ENCODE results near the gene TRPT1. TPM values are rescaled to one million over a fixed set of nuclear protein-coding genes. Genes with fewer than 3 reads are reported as not detected.
A peak's percentile ranks its signal among the peaks of the same experiment; 100 is the strongest.

Gene TRPT1
- total RNA-seq, 1 donor from 2014 or later = 29.4 TPM

DNA sequence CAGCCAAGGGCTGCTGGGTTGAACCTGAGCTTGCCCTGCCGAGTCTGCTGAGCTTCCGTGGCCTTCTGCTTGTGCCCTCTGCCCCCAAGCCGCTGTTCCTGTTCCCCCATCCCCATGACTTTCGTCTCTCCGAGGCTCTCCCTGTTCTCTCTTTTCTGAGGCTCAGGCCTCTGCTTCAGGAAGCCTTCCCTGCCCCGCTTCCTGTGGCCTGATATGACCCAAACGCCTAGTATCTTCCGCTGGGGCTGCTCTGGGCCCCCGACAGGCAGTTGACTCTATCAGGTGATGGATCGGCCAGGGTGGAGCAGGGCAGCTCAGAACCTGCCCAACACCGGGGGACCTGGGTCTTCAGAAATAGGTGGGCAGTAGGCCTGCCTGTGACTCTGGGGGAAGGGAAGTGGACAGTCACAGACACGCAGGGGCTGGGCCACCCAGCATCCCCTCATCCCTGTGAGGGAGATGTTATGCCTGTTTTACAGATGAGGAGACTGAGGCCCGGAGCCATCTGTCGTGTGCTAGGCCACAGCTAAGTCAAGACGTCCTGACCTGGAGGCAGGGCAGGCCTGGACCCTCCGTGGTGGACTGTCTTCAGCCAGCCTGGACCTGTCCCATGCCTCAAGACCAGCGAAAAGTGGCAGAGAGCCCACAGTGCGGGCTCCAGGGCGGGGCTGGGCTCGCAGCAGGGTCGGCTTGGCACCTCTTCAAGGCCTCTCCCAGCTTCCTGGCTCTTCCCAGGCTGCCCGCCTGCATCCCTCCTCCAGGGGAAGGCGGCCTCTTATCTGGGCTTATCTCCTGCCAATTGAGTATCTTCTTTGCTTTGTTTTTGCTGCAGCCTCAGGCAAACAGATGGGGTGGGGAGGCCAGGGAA, 42.3 kb upstream of the TRPT1 start:
- FAIRE-seq (no peak), DNase-seq (ENCODE audit: low read depth) (peak; percentile 46)
- Histone ChIP-seq H3K27me3 (ENCODE audit: insufficient read depth, low read length) (no peaks in the 10 kb centered on the region), H2AFZ (ENCODE audit: low read depth, low read length) (no peak overlapping the region), H3K4me2 (ENCODE audit: low read length) (peak overlapping the region; percentile 89), H3K27ac (ENCODE audit: low read depth, low read length) (peak overlapping the region; percentile 80), H3K79me2 (ENCODE audit: insufficient read depth, low read length) (peaks cover 5% of the 10 kb centered on the region), H3K9ac (ENCODE audit: low read length) (peak overlapping the region; percentile 81), H3K36me3 (ENCODE audit: insufficient read depth, low read length) (peaks cover 8% of the 10 kb centered on the region), H3K4me3 (ENCODE audit: insufficient read depth, low read depth, low read length) (no peak overlapping the region), H3K9me3 (ENCODE audit: insufficient read depth, low read depth, low read length) (no peaks in the 10 kb centered on the region), H4K20me1 (ENCODE audit: insufficient read depth, low read length) (peaks cover 18% of the 10 kb centered on the region), H3K4me1 (ENCODE audit: insufficient read depth, low read length) (peaks cover 36% of the 10 kb centered on the region)
- no peaks in the 10 kb centered on the region for H3K9me3 Mint-ChIP-seq (ENCODE audit: unreplicated experiment)
- H3K27me3 Mint-ChIP-seq (ENCODE audit: low read depth, unreplicated experiment) = no peaks in the 10 kb centered on the region
- peaks cover 17% of the 10 kb centered on the region for H3K4me1 Mint-ChIP-seq (ENCODE audit: low read depth, unreplicated experiment)
- H3K4me3 Mint-ChIP-seq (ENCODE audit: unreplicated experiment) = peak overlapping the region; percentile 87
- H3K27ac Mint-ChIP-seq (ENCODE audit: unreplicated experiment) = peak overlapping the region; percentile 86
- TF ChIP-seq, protein P1, sequence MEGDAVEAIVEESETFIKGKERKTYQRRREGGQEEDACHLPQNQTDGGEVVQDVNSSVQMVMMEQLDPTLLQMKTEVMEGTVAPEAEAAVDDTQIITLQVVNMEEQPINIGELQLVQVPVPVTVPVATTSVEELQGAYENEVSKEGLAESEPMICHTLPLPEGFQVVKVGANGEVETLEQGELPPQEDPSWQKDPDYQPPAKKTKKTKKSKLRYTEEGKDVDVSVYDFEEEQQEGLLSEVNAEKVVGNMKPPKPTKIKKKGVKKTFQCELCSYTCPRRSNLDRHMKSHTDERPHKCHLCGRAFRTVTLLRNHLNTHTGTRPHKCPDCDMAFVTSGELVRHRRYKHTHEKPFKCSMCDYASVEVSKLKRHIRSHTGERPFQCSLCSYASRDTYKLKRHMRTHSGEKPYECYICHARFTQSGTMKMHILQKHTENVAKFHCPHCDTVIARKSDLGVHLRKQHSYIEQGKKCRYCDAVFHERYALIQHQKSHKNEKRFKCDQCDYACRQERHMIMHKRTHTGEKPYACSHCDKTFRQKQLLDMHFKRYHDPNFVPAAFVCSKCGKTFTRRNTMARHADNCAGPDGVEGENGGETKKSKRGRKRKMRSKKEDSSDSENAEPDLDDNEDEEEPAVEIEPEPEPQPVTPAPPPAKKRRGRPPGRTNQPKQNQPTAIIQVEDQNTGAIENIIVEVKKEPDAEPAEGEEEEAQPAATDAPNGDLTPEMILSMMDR (IDR thresholded peaks at IDR 0.05; ENCODE audit: insufficient read depth, low read depth, low read length) = no peak
- no peak for TF ChIP-seq EZH2 (IDR thresholded peaks at IDR 0.05; ENCODE audit: insufficient read depth, low read length)
- H3K36me3 Mint-ChIP-seq (ENCODE audit: low read depth, unreplicated experiment) = peaks cover 2% of the 10 kb centered on the region

DNA sequence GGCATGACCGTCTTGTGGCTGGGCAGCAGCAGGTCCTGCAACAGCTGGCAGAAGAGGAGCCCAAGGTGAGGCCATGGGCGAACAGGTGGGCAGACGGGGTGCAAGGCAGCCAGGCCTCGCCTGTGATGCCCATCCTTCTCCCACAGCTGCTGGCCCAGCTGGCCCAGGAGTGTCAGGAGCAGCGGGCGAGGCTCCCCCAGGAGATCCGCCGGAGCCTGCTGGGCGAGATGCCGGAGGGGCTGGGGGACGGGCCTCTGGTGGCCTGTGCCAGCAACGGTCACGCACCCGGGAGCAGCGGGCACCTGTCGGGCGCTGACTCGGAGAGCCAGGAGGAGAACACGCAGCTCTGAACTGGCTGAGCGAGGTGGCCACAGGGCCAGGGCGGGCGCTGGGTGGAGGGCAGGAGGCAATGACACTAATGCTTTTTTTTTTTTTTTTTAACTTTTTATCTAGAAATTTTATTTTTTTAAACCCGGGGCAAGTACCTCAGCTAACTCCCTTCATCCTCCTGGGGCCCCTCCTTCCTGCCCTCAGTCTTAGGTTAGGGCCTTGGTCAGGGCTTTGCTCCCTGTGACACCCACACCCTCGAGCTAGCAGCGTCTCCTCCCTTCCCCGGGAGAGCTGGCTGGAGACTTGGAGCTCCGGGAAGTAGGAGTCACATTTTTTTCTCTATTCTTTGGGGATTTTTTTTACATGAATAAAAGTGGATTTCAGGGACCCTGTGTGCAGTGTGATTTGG, 41.4 kb upstream of the TRPT1 start:
- H3K9ac ChIP-seq (ENCODE audit: low read length) = no peak overlapping the region
- peaks cover 11% of the 10 kb centered on the region for H3K36me3 ChIP-seq (ENCODE audit: insufficient read depth, low read length)
- H3K79me2 ChIP-seq (ENCODE audit: insufficient read depth, low read length) = peaks cover 3% of the 10 kb centered on the region
- H4K20me1 ChIP-seq (ENCODE audit: insufficient read depth, low read length) = peaks cover 22% of the 10 kb centered on the region
- no peaks in the 10 kb centered on the region for H3K9me3 Mint-ChIP-seq (ENCODE audit: unreplicated experiment)
- peak overlapping the region; percentile 86 for H3K27ac Mint-ChIP-seq (ENCODE audit: unreplicated experiment)
- H3K27me3 Mint-ChIP-seq (ENCODE audit: low read depth, unreplicated experiment) = no peaks in the 10 kb centered on the region
- no peak overlapping the region for H2AFZ ChIP-seq (ENCODE audit: low read depth, low read length)
- H3K4me3 Mint-ChIP-seq (ENCODE audit: unreplicated experiment) = no peak overlapping the region
- H3K36me3 Mint-ChIP-seq (ENCODE audit: low read depth, unreplicated experiment) = peaks cover 5% of the 10 kb centered on the region
- FAIRE-seq = no peak
- TF ChIP-seq, protein P1 (IDR thresholded peaks at IDR 0.05; ENCODE audit: insufficient read depth, low read depth, low read length) = no peak
- TF ChIP-seq EZH2 (IDR thresholded peaks at IDR 0.05; ENCODE audit: insufficient read depth, low read length) = no peak
- H3K27ac ChIP-seq (ENCODE audit: low read depth, low read length) = no peak overlapping the region
- H3K4me2 ChIP-seq (ENCODE audit: low read length) = no peak overlapping the region
- DNase-seq (ENCODE audit: low read depth) = no peak
- peaks cover 23% of the 10 kb centered on the region for H3K4me1 Mint-ChIP-seq (ENCODE audit: low read depth, unreplicated experiment)
- H3K27me3 ChIP-seq (ENCODE audit: insufficient read depth, low read length) = no peaks in the 10 kb centered on the region
- H3K4me3 ChIP-seq (ENCODE audit: insufficient read depth, low read depth, low read length) = no peak overlapping the region
- H3K9me3 ChIP-seq (ENCODE audit: insufficient read depth, low read depth, low read length) = no peaks in the 10 kb centered on the region
- H3K4me1 ChIP-seq (ENCODE audit: insufficient read depth, low read length) = peaks cover 44% of the 10 kb centered on the region
